HepG2 (cell line): ENCODE results near the gene RPS15A. TPM values are rescaled to one million over a fixed set of nuclear protein-coding genes. Genes with fewer than 3 reads are reported as not detected.
"Not testable (repeated sequence)": the region's sequence is repeated elsewhere in the genome, so short reads cannot be mapped to it uniquely, and the experiment has no call there.

ENCODE experiments used
- ATAC-seq: fragments of 200-7000 bp; cut with Tn5 transposase; 3 replicates; pipeline ENCODE4 v1.9.1; 2020; ENCODE audit warnings: mild to moderate bottlenecking, moderate library complexity
- BruUV-seq: library from RNA; stranded (reverse); fragments of 400-500 nt; replicated peaks from 2 replicates; lab custom pipeline; 2021; lab: Mats Ljungman, UMichigan
- CTCF ChIA-PET: fragments of 300-600 bp; formaldehyde crosslinking; extraction: SDS; loops from one replicate; lab custom pipeline; 2021; ENCODE audit warnings: low total read pairs, inconsistent platforms, low intra/inter-chr PET ratio; lab: Yijun Ruan, JAX
- POLR2A ChIA-PET: fragments of 350-600 bp; sonication (Branson Sonifier 250); formaldehyde crosslinking; loops from one replicate; lab custom pipeline; 2020; ENCODE audit warnings: antibody characterized with exemption, inconsistent platforms; lab: Yijun Ruan, JAX
- DNase-seq: peaks from one replicate; pipeline ENCODE4 v3.0.0-alpha.2; 2015; ENCODE audit warnings: low spot score
- FAIRE-seq: peaks from 3 replicates; lab custom pipeline; 2011; peaks lifted over from hg19 to GRCh38; lab: Jason Lieb, UNC
- H2AFZ ChIP-seq: one replicate; pipeline ENCODE4 v1.6.1; 2011; ENCODE audit warnings: low read length, inconsistent platforms
- H3K27ac ChIP-seq: fragments of 300-600 bp; 3 replicates; pipeline ENCODE4 v1.8.0; 2011; ENCODE audit warnings: mixed run types, mild to moderate bottlenecking, mixed read lengths, low read length, inconsistent platforms; ENCODE audit not compliant: insufficient read depth; ENCODE audit errors: extremely low read length
- H3K27me3 ChIP-seq, 2 experiments: fragments of 200-600 bp in 1 of 2; 2 replicates in 1 of 2; 3 replicates in 1 of 2; pipeline versions ENCODE4 v1.6.0 to v1.8.0; 2011; ENCODE audit warnings: low read length in 2 of 2, mild to moderate bottlenecking in 2 of 2, moderate library complexity in 2 of 2, inconsistent platforms in 1 of 2; ENCODE audit not compliant: insufficient read depth in 2 of 2, control insufficient read depth in 1 of 2
- H3K36me3 ChIP-seq, 2 experiments: fragments of 200-600 bp in 1 of 2; replicated peaks in 1 of 2; 2 replicates in 1 of 2; 3 replicates in 1 of 2; pipeline versions ENCODE4 v1.5.1 to v1.8.0; 2011; ENCODE audit warnings: low read length in 2 of 2, inconsistent platforms in 1 of 2; ENCODE audit not compliant: insufficient read depth in 2 of 2, control insufficient read depth in 1 of 2
- H3K4me1 ChIP-seq: 2 replicates; pipeline ENCODE4 v1.5.1; 2012; ENCODE audit warnings: low read length, inconsistent platforms; ENCODE audit not compliant: insufficient read depth
- H3K4me2 ChIP-seq: 2 replicates; pipeline ENCODE4 v1.6.0; 2011; ENCODE audit warnings: low read depth, low read length, inconsistent platforms
- H3K4me3 ChIP-seq, 3 experiments: fragments of 200-600 bp in 1 of 3; sonication (generic), shearing (Covaris generic) in 1 of 3; replicated peaks in 1 of 3; 2 replicates each; pipeline ENCODE4 v1.5.1; 2011 to 2016; ENCODE audit warnings: low read length in 3 of 3, inconsistent platforms in 2 of 3, low read depth in 2 of 3, mild to moderate bottlenecking in 2 of 3, control low read depth in 1 of 3, mixed read lengths in 1 of 3; ENCODE audit not compliant: insufficient read depth in 1 of 3
- H3K79me2 ChIP-seq: one replicate; pipeline ENCODE4 v1.6.1; 2011; ENCODE audit warnings: low read length, inconsistent platforms; ENCODE audit not compliant: insufficient read depth
- H3K9ac ChIP-seq: 2 replicates; pipeline ENCODE4 v1.6.0; 2011; ENCODE audit warnings: mild to moderate bottlenecking, low read depth, low read length, inconsistent platforms; ENCODE audit not compliant: insufficient read depth
- H3K9me3 ChIP-seq: 2 replicates; pipeline ENCODE4 v1.5.1; 2012; ENCODE audit warnings: mild to moderate bottlenecking, low read length
- H4K20me1 ChIP-seq: 2 replicates; pipeline ENCODE4 v1.6.0; 2011; ENCODE audit warnings: inconsistent platforms, mild to moderate bottlenecking, low read length, moderate library complexity; ENCODE audit not compliant: insufficient read depth
- PAF1 ChIP-seq: IDR thresholded peaks from 2 replicates; pipeline ENCODE4 v1.6.1; 2016; ENCODE audit warnings: missing genetic modification reagents, missing compliant biosample characterization
- POLR2G ChIP-seq: fragments of 200-400 bp; formaldehyde crosslinking; IDR thresholded peaks from 2 replicates; pipeline ENCODE4 v1.6.1; 2018; ENCODE audit warnings: mild to moderate bottlenecking, low read depth, low read length, moderate library complexity
- RBFOX2 ChIP-seq: fragments of 200-400 bp; formaldehyde crosslinking; IDR thresholded peaks from 2 replicates; pipeline ENCODE4 v1.6.1; 2017; ENCODE audit warnings: low read depth, mild to moderate bottlenecking, low read length
- RBM22 ChIP-seq: fragments of 200-400 bp; formaldehyde crosslinking; optimal IDR thresholded peaks from 2 replicates; pipeline ENCODE3; 2017; ENCODE audit warnings: mild to moderate bottlenecking, low read length, moderate library complexity
- WGBS: methylation state at CpG from one replicate; pipeline ENCODE4 v1.1.6; 2017; ENCODE audit warnings: low lambda C conversion rate; 5-methylcytosine and 5-hydroxymethylcytosine counted together
- in situ Hi-C: cut with HindIII; loops from 2 replicates; pipeline ENCODE4 v1.10.0; 2017; ENCODE audit warnings: low pct_unique_long_range_greater_than_20kb; ENCODE audit not compliant: extremely low pct_ligation_motif_present
- intact Hi-C: fragments of 100-400 bp; cut with micrococcal nuclease; formaldehyde crosslinking; loops from one replicate; pipeline ENCODE4 v1.10.0; 2022; ENCODE audit not compliant: unreplicated experiment
- polyA plus RNA-seq, 8 experiments: library from polyadenylated mRNA; depleted of rRNA in 3 of 8; stranded (reverse) in 7 of 8; unstranded in 1 of 8; fragments of >200 nt; fragmentation: Illumina TruSeq in 4 of 8; extraction: Trizol in 4 of 8; gene quantifications; 2 replicates each; pipeline versions ENCODE4 v1.2.1 to v1.2.3, GENCODE V29; 2011 to 2016; ENCODE audit warnings: low read depth in 4 of 8, missing spikeins in 1 of 8, mixed read lengths in 1 of 8; ENCODE audit not compliant: insufficient read depth in 1 of 8
- total RNA-seq, 5 experiments: library from RNA; depleted of rRNA; stranded (reverse); fragments of >200 nt; fragmentation: Illumina TruSeq; extraction: Trizol; gene quantifications; 2 replicates each; pipeline ENCODE4 v1.2.3, GENCODE V29; 2016; ENCODE audit warnings: low read depth in 1 of 5

The RPS15A gene
- total and polyA plus RNA-seq, 2 of the 13 experiments (the other 11 are each of a cell fraction or from before 2014, with no cell fraction given): 5,489 to 9,457 TPM

DNA sequence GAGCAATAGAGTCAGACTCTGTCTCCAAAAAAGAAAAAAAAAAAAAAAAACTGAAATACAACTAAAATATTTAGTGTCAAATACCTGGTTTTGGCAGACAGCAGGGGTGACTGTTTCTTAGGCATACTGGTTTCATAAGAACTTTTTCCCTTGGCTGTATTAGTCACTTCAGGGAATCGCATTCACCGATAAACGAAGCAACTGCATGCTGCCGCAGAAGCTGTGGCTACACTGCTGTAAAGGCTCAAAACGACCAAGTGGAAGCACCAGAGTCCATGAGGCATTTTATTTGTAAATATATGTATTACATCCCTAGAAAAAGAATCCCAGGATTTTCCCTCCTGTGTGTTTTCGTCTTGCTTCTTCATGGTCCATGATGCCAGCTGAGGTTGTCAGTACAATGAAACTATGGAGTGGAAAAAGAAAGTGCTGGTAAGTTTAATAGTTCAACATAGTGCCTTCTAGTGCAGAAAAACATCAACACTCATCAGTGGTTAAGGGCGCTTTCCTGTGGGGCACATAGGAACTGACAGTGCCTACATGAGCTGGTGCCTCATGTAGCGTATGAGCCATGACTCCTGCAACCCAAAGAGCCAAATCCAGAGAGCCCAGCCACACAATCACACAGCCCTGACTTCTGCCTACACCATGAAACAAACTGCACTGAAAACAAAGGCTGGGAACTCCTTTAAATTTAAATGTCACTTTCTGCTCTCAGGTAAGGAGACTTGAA lies 7.3 kb downstream of the RPS15A start (continued):
- TF ChIP-seq POLR2G (peak; percentile 38; the same call in 1 of the 2 replicates), RBFOX2 (peak; percentile 54; the same call in 1 of the 2 replicates)

DNA sequence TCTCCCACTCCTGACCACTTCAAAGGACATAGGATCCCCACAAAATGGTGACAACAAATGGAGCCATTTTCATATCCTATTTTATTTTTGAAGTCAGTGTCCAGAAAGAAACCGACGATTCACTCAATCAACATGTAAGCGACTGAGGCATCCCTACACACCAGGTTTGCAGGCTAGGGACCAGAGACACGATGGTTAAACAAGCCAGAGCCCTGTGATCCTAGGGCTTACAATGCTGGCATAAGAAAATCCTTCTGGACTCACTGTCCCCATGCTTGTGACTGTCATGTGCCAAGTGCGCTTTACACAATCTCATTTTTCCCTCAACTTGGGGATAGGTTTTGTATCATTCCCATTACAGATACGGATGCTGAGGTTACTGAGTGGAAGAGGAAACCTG lies 8.9 kb downstream of the RPS15A start:
- intact Hi-C loops, H3K4me2 ChIP-seq, H3K9me3 ChIP-seq, in situ Hi-C loops, DNase-seq, H3K27me3 ChIP-seq, CTCF ChIA-PET, H2AFZ ChIP-seq, H3K9ac ChIP-seq, H3K27ac ChIP-seq, POLR2A ChIA-PET, BruUV-seq, H3K4me3 ChIP-seq, FAIRE-seq: not testable (repeated sequence)
- Histone ChIP-seq H3K4me1 (peaks cover 26% of the 10 kb centered on the region), H4K20me1 (peaks cover 38% of the 10 kb centered on the region), H3K79me2 (peaks cover 32% of the 10 kb centered on the region), H3K36me3 (peaks cover 28 to 39% of the 10 kb centered on the region in 2 experiments)
- WGBS: 98% methylated on average over 6 of the region's 6 CpGs
- ATAC-seq: 0 out of 3 replicates have a peak, but pooled peaks have one; percentile 5

GRCh38 chr16:18780460-18781026 lies 9.6 kb downstream of the RPS15A start:
- peaks cover 19% of the 10 kb centered on the region for H3K4me1 ChIP-seq
- peak; percentile 75; the same call in 1 of the 2 replicates for TF ChIP-seq PAF1 (CRISPR knock-in tag)
- TF ChIP-seq RBM22: peak; percentile 73
- peaks cover 31% of the 10 kb centered on the region for H4K20me1 ChIP-seq
- BruUV-seq, H3K4me3 ChIP-seq, H3K9ac ChIP-seq, in situ Hi-C loops, H3K27me3 ChIP-seq, FAIRE-seq, POLR2A ChIA-PET, H3K9me3 ChIP-seq, H3K27ac ChIP-seq, DNase-seq, intact Hi-C loops, H2AFZ ChIP-seq, H3K4me2 ChIP-seq, CTCF ChIA-PET: not testable (repeated sequence)
- ATAC-seq: peak; percentile 46
- peaks cover 26% of the 10 kb centered on the region for H3K79me2 ChIP-seq
- peaks cover 23 to 32% of the 10 kb centered on the region in 2 experiments for H3K36me3 ChIP-seq
- 80% methylated on average over 8 of the region's 8 CpGs for WGBS

DNA sequence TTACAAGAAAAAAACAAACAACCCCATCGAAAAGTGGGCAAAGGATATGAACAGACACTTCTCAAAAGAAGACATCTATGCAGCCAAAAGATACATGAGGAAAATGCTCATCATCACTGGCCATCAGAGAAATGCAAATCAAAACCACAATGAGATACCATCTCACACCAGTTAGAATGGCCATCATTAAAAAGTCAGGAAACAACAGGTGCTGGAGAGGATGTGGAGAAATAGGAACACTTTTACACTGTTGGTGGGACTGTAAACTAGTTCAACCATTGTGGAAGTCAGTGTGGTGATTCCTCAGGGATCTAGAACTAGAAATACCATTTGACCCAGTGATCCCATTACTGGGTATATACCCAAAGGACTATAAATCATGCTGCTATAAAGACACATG lies 12.5 kb downstream of the RPS15A start:
- H3K36me3 ChIP-seq, BruUV-seq, H3K27ac ChIP-seq, DNase-seq, H2AFZ ChIP-seq, H3K4me3 ChIP-seq, H3K4me2 ChIP-seq, POLR2A ChIA-PET, FAIRE-seq, ATAC-seq, H3K79me2 ChIP-seq, H3K9ac ChIP-seq, H3K27me3 ChIP-seq, intact Hi-C loops, H4K20me1 ChIP-seq, H3K4me1 ChIP-seq, in situ Hi-C loops, CTCF ChIA-PET, H3K9me3 ChIP-seq: not testable (repeated sequence)
- WGBS: 96% methylated on average over 1 of the region's 1 CpG
